NCI-H446 treated with DMSO at 0.1 percent for 48 hours (cell line): ENCODE data around the gene ULK4.

Experiments
- DNase-seq: peaks from one replicate; lab custom pipeline; 2025; lab: John Stamatoyannopoulos, UW

Gene ULK4

DNA sequence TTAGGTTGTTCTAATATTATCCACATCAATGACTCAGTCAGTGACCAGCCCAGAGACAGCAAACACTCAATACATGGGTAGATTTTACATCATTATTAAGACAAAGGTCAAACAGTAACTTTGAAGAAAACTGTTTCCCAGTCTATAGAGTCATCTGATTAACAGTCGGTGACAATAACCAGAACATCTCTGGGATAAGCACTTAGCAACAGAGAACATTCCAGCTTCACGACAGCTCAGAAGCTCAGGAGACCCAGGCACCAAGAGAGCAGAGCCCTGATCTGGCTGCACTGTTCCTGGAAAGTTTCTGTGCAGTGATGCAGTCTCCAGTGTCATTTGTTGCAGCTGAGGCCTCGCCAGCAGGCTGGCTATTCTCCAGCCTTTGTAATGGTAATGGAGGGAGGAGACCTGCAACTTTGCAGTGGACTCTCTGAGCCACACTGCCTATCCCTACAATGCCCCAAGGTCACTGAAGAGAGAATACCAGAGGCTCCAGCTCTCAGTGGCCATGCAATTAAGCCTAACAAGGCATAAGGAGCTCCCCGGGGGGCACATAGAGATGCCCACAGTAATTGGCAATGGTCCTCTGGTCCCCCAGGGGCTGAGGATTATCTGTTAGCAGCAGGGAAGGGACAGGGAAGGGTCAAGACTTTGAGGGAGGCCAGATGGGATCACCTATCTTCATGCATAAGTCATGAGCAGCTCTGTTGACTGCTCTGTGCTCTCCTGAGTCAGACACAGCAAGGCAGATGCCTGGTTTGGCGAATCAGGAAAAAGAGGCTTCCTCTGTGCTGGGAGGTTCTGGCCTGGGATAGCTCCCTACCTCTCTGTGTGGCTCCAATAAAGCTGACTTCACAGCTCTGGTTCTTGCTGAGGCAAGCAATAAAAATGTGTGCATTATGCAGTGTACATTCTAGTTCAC, 599.0 kb downstream of the ULK4 start:
- no peak for DNase-seq

DNA sequence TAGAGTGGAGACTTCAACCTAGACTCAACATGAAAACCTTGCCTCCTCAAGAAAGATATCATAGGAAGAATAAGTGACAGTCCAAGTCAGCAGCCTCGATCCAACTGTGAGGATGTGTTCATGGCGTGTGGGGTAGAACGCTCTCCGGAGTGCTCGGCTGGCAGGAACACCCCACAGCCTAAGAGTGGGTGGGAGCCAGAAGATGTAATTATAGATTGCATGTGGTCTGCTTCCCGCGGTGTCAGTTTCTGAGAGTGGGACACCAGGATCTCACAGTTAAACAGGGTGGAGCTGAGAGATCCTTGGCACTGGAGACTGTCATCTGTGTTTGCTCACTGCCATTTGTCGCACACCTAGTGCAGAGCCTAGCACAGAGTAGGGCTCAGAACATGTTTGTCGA, 604.6 kb downstream of the ULK4 start:
- DNase-seq: no peak

DNA sequence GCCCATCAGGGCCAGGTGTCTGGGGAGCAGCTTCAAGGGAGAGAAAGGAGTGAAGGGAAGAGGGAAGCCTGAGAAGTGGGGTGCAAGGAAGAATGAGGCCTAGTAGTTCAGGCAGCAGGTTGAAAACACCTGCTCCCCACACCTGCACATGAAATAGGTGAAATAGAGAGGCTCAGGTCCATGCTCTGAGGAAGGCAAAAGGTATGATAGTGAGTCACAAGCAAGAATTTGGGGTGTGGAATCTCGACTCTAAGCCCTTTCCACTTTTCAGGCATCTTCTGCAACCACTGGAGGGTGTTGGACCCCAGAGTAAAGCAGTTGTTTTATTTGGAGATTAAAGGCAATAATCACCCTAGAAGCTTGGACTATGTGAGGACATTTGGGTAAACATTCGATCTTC, 605.1 kb downstream of the ULK4 start:
- DNase-seq: no peak

DNA sequence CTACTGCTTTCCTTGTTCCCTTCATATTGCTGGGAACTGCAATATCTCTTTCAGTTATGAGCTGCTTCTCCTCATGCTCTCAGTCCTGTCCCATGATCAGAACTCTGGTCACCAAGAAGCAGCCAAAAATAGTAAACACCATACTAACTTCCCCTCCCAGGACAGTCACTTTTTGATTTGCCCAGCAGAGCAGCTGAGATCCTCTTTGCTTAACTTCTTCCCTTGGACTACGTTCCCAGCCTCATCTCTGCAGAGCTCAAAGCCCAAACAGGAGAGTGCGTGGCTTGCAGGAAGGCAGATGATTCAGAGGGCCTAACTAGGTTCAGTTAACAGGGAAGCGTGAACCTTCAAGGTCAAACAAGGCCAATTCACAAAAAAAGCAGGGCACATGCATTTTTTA, 609.4 kb downstream of the ULK4 start:
- no peak for DNase-seq

DNA sequence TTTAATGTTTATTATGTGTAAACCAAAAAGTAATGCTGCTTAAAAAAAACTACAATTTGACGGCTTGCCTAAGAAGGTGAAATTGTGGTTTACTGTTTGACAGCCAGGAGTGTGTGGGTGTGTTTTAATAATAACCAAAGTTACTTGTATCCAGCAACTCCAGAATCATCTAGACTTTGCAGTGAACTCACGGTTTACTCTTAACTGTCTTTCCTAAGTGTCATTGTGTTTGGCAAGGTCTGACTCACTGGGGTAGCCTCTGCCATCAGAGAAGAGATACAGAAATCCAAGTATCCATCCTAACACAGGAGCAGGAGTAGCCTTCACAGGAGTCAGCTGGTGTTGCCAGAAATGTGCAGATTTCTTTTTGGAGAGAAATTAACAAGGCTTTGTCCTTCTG, 611.5 kb downstream of the ULK4 start:
- DNase-seq: no peak

DNA sequence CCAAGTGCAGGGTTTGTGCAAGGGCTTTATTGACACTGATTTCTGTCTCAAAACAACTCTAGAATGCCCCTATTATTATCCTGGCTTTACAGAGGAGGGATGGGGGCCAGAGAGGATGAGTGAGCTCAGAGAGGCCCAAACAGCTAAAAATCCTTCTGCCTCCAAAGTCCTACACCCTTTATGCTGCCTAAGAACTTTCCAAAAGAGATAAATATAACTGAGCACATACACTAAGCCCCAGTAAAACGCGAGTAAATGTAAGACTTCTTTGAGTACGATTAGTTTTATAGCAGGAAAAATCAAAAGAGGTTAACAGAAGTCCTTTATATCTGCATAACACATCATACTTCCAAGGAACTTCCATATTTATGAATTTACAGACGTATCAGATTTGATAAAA, 613.5 kb downstream of the ULK4 start:
- DNase-seq: no peak

DNA sequence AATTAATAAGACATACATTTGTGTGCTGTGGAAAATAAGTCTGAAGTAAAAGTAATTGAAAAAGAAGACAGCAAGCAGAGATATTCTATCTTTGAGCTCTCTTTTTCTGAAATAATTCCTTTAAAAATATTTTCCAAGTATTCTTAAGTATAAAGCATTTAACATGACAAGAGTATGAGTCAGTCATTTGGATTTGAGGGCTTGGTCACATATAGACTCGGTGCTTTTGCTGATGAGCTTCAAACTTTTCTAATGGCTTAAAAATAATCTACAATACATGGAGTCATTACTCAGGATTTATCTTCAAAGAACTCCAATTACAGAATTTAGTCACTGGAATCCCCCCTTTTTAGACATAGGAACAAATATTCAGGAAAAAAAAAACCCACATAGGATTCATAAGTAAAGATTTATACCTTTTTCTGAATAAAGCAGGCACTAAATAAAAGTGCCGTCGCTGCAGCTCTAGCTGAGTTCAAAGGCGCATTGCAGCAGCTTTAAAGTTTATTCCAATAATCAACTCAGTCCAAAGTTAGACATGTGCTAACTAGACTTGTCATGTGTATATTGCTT, 615.1 kb downstream of the ULK4 start:
- no peak for DNase-seq

DNA sequence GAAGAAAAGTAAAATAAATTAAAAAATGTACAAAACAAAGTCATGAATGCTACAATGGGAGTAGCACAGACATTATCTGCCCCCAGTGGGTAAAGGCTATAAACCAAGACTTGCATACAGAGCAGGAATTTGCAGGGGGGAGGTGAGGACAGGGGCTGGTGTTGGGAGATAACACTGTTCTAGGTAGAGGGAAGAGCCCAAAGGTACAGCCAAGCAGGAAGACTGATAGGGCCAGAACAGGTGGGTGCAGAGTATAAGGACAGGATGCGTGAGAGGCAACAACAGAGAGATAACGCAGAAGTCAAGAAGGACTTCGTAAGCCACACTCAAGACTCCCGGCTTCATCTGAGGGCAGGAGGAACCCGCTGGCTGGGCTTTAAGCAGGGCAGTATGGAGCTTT, 616.1 kb downstream of the ULK4 start:
- DNase-seq: no peak

DNA sequence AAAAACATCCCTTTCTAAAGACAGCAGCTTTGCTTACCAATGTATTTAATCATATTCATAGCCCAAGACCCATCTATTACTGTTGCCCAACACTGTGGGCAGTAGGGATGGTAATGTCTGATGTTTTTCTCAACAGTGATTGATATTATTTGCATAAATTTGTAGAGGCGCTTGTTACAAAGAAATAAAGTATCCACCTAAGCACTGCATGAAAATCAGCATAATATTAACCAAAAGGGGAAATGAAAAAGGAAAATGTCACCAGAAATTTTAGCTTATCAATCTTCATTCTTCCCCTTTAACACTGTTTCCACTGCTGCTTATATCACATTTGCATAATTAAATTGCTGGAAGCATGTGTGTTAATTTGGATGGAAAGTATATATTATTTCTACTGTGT, 622.1 kb downstream of the ULK4 start:
- DNase-seq: no peak

DNA sequence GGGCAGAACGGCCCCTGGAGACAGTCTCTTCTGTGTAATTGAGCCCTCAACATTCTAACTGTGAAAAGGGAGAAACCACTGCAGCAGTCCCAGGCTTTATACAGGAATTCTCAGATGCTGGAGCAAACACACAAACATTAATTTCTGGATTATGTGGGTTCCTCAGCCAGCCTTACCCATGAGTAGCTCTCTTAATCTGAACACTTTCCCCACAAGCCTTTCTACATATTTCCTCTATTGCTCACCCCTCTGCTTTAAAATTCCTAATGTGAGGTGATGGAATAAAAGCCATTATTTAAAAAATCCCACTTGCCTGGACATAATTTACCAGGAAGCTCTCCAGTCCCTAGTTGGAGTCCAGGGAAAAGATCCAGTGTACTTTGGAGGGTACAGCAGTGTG, 623.6 kb downstream of the ULK4 start:
- no peak for DNase-seq

DNA sequence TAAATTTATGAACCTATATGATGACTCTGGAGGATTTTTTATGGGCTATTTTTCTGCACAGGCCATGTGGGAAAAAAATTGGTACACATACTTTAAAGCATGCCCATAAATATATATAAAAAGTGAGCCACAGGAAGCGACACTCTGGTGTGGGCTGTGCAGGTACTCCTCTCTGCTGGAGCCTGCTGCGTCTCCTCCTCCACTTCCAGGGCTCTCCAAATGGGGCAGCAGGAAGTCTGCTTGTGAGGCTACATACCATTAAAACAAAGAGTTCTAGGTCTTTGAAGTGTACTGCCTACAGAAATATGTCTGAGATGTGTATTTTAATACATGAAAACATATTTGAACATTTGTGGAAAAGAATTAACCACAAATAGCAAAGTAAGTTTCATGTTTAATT, 627.5 kb downstream of the ULK4 start:
- no peak for DNase-seq

DNA sequence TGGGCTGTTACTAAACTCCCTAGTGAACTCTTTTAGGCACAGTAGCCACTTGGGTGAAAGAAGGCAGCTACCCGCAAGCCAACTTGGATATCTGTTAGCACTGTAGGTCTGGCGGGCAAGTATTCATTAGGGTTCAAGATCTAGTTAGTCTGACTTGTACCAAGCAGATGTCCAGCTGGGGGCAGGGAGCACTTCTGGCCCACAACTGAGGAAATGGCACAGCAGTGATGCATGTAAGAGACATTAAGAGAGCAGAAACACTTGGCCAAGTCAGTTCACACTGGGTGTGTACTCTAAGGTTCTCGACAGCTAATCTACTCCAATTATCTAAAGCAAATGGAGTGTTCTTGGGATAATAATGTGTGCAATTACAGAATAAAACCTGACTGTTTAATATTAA, 630.9 kb downstream of the ULK4 start:
- no peak for DNase-seq

DNA sequence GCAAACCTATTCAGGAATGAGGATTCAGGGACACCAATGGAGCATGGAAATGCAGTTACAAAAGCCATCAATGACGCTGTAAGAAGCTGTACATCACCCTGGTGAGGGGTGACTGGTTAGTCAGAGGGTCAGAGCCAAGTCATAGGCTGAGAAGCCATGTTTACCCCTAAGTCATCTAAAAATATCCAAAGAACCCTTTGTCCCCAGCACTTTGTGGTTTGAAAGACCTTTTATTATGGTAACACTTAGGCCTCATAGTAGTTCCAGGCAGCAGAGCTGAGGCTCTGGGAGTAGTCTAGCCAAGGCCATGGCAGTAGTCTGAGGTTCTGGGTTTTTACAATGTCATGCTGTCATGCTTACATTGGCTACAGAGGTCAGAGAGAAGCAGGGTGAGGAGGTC, 631.4 kb downstream of the ULK4 start:
- no peak for DNase-seq

DNA sequence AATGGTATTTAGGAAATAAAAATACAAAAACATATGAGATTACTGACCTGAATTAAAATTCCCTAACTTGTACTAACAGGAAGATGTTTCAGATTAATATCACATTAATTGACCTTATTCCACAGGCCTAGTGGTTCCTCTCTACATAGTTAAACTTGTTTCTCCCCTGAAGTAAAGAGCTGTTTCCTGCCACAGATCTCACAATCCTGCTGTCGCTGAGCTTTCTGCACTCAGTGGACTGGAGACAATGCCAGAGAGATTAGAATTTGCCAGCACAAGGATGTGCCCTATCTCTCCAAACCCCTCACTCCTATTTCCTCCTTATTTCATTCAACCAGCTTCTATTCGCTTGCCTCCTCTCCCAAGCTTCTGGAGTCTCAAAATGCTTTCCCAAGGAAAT, 632.0 kb downstream of the ULK4 start:
- DNase-seq: no peak

DNA sequence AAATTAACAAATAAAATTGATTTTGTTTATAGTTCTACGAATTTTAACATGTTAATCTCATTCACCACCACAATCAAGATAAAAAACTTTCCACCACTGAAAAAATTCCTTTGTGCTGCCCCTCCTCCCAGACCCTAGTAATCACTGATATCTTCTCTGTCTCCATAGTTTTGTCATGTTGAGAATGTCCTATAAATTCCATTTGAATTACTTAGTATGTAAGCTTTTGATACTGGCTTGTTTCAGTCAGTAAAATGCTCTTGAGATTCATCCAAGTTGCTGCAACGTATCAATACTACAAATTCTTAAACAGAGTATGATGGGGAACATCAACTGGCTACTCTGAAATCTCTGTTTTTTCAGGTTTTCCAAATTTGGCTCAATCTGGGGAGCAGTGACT, 633.0 kb downstream of the ULK4 start:
- no peak for DNase-seq

DNA sequence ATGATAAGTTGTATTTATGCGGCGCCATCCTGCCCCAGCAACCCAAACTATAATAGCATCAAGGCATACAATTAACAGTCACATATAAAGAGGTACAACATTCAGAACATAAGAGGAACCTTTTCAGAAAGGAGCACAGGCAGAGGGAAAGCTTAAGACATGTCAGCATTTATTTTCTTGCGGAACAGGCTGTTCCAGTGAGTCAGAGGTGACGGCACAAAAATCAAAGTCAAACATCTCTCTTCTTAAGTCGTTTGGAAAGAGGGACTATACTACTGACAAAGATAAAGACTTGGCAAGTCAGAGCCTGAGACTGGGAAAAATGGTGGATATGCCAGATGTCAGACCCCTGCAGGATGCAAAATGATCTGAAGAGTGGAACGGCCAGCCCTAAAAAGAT, 634.2 kb downstream of the ULK4 start:
- no peak for DNase-seq

DNA sequence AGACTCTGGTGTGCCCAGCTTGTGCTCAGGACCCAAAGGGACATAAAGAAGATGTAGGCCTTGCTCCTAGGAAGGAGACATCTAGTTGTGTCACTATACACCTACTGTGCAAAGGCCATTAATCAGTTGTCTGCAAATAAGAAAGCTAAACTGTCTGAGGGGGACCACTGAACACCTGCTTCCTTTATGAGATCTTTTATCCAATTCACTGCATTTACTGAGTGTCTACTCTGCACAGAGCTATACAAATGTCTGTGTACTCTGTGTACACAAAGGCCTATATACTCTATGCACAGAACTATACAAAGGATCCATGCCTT, 637.8 kb downstream of the ULK4 start:
- DNase-seq: no peak

DNA sequence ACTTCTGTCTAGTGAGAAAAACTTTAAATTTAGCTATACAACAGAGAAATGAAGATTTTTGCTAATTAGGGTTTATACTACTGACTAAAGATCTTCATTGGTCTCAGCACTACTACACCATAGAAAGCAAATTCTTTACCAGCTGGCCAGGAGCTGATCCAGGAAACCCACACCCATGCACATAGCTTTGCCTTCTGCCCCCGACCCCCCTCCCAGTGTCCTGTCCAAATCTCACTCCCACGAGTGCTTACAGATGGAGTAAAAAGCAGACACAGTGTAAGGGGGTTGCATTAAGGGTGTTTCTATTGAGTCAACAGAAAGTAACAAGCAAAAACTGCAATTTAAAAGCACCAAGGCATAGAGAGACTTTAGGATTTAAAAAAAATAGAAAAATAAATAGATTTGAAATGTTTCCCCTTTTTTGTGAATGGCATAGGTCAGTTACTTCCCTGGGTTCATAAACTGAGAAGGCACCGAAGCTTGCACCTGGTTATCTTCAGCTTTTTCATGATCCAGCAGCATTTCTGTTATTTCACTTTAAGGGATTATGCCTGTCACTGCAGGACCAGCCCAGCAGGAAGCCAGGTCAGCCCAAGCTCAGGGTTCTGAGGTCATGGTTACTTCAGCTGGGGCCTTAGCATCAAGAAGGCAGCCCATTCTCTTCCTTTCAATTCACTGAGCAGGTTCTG, 638.3 kb downstream of the ULK4 start:
- no peak for DNase-seq

DNA sequence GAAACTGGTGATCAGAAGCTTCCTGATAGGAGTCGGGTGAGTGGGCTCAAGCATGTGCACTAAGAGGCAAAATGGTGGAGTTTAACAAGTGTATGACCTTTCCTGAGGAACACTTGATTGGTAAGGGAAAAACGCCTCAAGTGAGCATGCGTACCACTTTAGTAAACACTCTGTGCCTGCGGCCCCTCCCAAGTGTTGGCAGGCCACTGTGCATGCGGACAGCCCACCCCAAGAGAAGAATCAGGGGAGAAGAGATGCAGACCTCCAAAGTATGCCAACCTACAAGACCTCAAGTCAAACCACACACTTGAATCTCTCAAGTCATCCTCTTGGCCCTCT, 640.3 kb downstream of the ULK4 start:
- DNase-seq: no peak

DNA sequence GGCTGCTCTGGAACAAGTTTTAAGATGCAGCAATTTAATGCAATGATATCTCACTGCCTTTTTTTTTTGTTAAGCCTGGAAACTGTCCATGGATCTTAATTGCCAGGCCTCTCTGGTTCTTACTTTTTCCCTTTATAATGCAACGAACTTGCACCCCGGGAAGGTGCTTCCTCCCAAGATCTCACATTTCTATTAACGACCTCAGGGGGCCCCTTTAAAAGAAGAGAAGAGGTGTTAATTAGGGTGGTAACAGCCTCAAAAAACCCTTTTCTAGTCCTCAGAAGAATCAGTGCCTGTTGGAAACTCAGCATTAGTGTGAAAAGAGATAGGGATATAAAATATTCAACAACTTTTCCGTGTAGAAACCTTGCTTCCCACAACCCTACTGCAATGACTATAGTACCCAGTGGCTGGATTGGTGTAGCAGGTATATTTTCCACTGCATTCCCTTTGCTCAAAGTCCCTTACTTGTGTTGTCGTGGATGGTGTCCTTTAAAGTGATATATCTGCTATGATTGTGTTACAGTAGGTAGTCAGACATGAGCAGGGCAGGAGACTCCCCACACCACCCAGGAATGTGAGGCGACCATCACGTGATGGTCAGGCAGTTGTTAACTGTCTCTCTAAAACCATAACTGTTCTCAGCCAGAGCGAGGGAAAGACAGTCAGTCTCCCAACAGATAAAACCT, 640.8 kb downstream of the ULK4 start:
- no peak for DNase-seq

DNA sequence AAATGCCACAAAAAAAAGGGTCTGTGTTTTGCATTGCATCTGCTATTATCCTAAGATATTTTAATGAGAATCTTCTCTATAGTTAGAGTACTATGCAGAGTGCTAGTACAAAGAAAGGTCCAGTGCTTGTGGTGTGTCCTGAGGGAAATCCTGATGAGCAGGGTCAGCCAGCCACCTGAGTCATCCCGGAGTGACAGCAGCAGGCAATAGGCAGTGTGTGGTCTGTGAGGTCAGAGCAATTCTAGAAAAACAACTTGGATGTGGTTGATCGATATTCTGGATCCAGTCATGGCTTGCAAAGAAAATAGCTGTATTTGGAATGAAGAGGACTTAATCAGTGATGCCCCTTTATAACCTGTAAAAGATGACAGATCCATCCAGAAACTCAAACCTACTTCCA, 643.4 kb downstream of the ULK4 start:
- no peak for DNase-seq

DNA sequence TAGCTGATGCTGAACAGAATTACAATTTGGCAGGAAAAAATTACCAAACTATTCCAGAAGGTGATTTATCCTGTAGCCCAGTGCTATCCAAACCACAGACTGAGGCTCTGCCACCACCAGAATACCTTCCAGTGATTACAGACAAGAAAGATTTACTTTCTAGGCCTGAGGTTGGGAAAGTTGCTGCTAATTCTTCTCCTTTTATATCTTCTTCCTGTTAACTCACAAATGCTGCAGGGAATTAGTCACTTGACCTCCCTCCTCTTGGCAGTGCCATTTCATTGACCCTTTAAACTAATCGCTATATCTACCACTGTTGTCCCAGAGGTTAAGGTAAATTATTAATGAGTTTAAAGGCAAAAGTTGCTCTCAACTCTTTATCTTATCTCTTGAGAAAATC, 644.2 kb downstream of the ULK4 start:
- no peak for DNase-seq

DNA sequence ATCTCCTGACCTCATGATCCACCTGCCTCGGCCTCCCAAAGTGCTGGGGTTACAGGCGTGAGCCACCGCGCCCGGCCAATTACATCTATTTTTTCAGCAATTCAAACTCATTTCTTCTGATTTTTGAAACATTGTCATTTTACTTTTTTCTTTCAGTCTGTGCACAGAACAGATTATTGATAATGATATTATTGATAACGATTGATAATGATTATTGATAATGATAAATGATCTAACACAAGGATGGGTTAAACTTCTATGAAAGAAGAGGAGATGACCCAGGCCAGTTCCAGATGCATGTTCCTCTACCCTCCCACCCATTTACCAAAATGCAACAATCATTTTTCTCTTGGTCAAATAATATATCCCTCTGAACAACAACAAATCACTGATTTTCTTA, 644.6 kb downstream of the ULK4 start:
- DNase-seq: no peak
